OCI-LY7 (cell line): Measurements from ENCODE around the gene ADARB2. TPM values are rescaled to one million over a fixed set of nuclear protein-coding genes. Genes with fewer than 3 reads are reported as not detected.
A peak's percentile ranks its signal among the peaks of the same experiment; 100 is the strongest.

Experiments used
- BruUV-seq: library from RNA; stranded (reverse); fragments of 400-500 nt; replicated peaks from 2 replicates; lab custom pipeline; 2021; lab: Mats Ljungman, UMichigan
- CTCF ChIA-PET: fragments of 300-600 bp; sonication (Branson Sonifier 250); formaldehyde crosslinking; loops from one replicate; lab custom pipeline; 2022; ENCODE audit warnings: antibody characterized with exemption; ENCODE audit not compliant: unreplicated experiment; lab: Charles Lee
- POLR2A ChIA-PET: fragments of 300-600 bp; sonication (Branson Sonifier 250); formaldehyde crosslinking; loops from one replicate; lab custom pipeline; 2022; ENCODE audit warnings: antibody characterized with exemption; lab: Charles Lee
- DNase-seq: peaks from one replicate; pipeline ENCODE4 v3.0.0-alpha.2; 2015; ENCODE audit warnings: low spot score
- H2AFZ ChIP-seq: fragments of 200-600 bp; sonication (generic), shearing (Covaris generic); 2 replicates; pipeline ENCODE4 v1.6.1; 2014; ENCODE audit warnings: mild to moderate bottlenecking, antibody characterized with exemption, low read length, moderate library complexity
- H3K27ac ChIP-seq: fragments of 200-600 bp; sonication (generic); 2 replicates; pipeline ENCODE4 v1.5.1; 2014; ENCODE audit warnings: mixed run types, low read depth, mild to moderate bottlenecking, moderate library complexity, low read length, inconsistent platforms; ENCODE audit not compliant: poor library complexity, severe bottlenecking
- H3K36me3 ChIP-seq: fragments of 200-600 bp; sonication (generic); 2 replicates; pipeline ENCODE4 v1.6.1; 2014; ENCODE audit warnings: mild to moderate bottlenecking, antibody characterized with exemption, low read length, moderate library complexity, mixed read lengths; ENCODE audit not compliant: insufficient read depth
- H3K4me1 ChIP-seq: fragments of 200-600 bp; sonication (generic); 2 replicates; pipeline ENCODE4 v1.5.1; 2014; ENCODE audit warnings: mild to moderate bottlenecking, low read length; ENCODE audit not compliant: insufficient read depth, poor library complexity, severe bottlenecking
- H3K4me2 ChIP-seq: fragments of 200-600 bp; sonication (generic); 2 replicates; pipeline ENCODE4 v1.6.1; 2014; ENCODE audit warnings: mild to moderate bottlenecking, low read length
- H3K4me3 ChIP-seq: fragments of 200-600 bp; sonication (generic); 2 replicates; pipeline ENCODE4 v1.5.1; 2014; ENCODE audit warnings: mild to moderate bottlenecking, low read depth, low read length; ENCODE audit not compliant: poor library complexity, severe bottlenecking
- H3K79me2 ChIP-seq: fragments of 200-600 bp; sonication (generic); 2 replicates; pipeline ENCODE4 v1.6.1; 2016; ENCODE audit warnings: low read depth, mild to moderate bottlenecking, low read length, moderate library complexity, mixed read lengths; ENCODE audit not compliant: insufficient read depth
- H3K9me2 ChIP-seq: fragments of 200-600 bp; sonication (generic); 2 replicates; pipeline ENCODE4 v1.6.1; 2016; ENCODE audit warnings: mild to moderate bottlenecking, low read length, mixed read lengths; ENCODE audit not compliant: insufficient read depth
- H3K9me3 ChIP-seq: fragments of 200-600 bp; sonication (generic); 2 replicates; pipeline ENCODE4 v1.6.1; 2014; ENCODE audit warnings: mild to moderate bottlenecking, mixed run types, low read length, mixed read lengths
- H4K20me1 ChIP-seq: fragments of 200-600 bp; sonication (generic); 2 replicates; pipeline ENCODE4 v1.6.1; 2014; ENCODE audit warnings: mild to moderate bottlenecking, antibody characterized with exemption, low read length, moderate library complexity, mixed read lengths; ENCODE audit not compliant: insufficient read depth
- EZH2phosphoT487 ChIP-seq: fragments of 200-600 bp; sonication (generic); IDR thresholded peaks from 2 replicates; pipeline ENCODE4 v1.6.1; 2018; ENCODE audit warnings: low read depth, borderline replicate concordance, mild to moderate bottlenecking, mixed run types, antibody characterized with exemption, low read length, moderate library complexity, mixed read lengths
- intact Hi-C: fragments of 100-400 bp; cut with micrococcal nuclease; formaldehyde crosslinking; loops from one replicate; pipeline ENCODE4 v1.10.0; 2022; ENCODE audit not compliant: unreplicated experiment
- total RNA-seq, 2 experiments: library from RNA; depleted of rRNA in 1 of 2; stranded (reverse); fragments of >200 nt in 1 of 2; shearing (Covaris generic) in 1 of 2; gene quantifications; 2 replicates each; pipeline ENCODE4 v1.2.3, GENCODE V29; 2014 to 2022
- TF ChIP-seq, protein P1 (sequence below): fragments of 200-600 bp; sonication (generic); conservative IDR thresholded peaks from 2 replicates; pipeline ENCODE4 v1.5.1; 2014; ENCODE audit warnings: mild to moderate bottlenecking, antibody characterized with exemption, low read length, moderate library complexity, mixed read lengths

ADARB2 gene
- total RNA-seq, 2 experiments from 2014 or later, result 0.03 TPM; not detected in 1

- ChIA-PET POLR2A (no interaction called here), CTCF (no interaction called here)
- intact Hi-C loops, result no loop called here
- Histone ChIP-seq H3K4me1 (no peaks in the 10 kb centered on the region), H3K4me2 (no peak overlapping the region), H2AFZ (no peak overlapping the region), H3K36me3 (no peaks in the 10 kb centered on the region), H3K79me2 (no peaks in the 10 kb centered on the region), H3K9me2 (no peaks in the 10 kb centered on the region), H3K9me3 (no peaks in the 10 kb centered on the region), H4K20me1 (no peaks in the 10 kb centered on the region), H3K27ac (no peak overlapping the region), H3K4me3 (no peak overlapping the region)
- no peak for DNase-seq
- no TSS peak for BruUV-seq
- TF ChIP-seq EZH2phosphoT487, result no peak
- TF ChIP-seq, protein P1, sequence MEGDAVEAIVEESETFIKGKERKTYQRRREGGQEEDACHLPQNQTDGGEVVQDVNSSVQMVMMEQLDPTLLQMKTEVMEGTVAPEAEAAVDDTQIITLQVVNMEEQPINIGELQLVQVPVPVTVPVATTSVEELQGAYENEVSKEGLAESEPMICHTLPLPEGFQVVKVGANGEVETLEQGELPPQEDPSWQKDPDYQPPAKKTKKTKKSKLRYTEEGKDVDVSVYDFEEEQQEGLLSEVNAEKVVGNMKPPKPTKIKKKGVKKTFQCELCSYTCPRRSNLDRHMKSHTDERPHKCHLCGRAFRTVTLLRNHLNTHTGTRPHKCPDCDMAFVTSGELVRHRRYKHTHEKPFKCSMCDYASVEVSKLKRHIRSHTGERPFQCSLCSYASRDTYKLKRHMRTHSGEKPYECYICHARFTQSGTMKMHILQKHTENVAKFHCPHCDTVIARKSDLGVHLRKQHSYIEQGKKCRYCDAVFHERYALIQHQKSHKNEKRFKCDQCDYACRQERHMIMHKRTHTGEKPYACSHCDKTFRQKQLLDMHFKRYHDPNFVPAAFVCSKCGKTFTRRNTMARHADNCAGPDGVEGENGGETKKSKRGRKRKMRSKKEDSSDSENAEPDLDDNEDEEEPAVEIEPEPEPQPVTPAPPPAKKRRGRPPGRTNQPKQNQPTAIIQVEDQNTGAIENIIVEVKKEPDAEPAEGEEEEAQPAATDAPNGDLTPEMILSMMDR, result no peak
Measured at GRCh38 chr10:1300218-1300617, 437.1 kb downstream of the ADARB2 start.

DNA sequence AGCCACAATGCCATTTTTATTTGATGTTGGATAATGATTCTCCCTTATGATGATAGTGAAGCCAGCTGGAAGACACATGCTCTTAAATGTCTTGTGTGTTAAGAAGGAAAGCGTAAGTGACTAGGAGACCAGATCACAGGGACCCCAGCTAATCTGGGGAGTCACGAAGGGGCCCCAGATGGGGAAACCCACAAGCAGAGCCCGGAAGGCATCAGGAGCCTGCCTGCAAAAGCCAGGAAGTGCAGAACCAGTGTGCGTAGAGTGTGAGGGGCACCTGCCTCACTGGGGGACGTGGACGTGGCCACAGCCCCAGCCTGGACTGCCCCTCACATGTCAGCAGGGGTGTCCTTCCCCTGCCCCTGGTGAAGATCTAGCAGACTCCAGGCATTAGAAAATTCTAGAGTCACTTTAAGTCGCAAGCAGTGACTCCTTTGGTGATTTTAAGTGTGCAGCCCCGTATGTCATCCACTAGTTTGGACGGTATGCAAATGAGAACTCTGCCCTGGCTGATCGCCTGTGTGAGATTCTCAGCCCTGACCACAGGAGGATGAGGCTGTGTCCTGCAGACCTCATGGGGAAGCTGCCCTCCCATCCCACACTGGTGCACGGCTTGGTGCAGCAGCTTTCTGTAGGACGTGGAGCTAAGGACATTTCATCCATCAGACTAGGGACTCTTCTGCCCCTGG, 438.1 kb downstream of the ADARB2 start:
- Histone ChIP-seq H3K4me3 (no peak overlapping the region), H3K9me2 (no peaks in the 10 kb centered on the region), H3K4me2 (no peak overlapping the region), H3K9me3 (no peaks in the 10 kb centered on the region), H3K36me3 (no peaks in the 10 kb centered on the region), H2AFZ (no peak overlapping the region), H3K79me2 (no peaks in the 10 kb centered on the region), H4K20me1 (no peaks in the 10 kb centered on the region), H3K4me1 (no peaks in the 10 kb centered on the region), H3K27ac (no peak overlapping the region)
- ChIA-PET CTCF (no interaction called here), POLR2A (interaction anchor here (0.7 kb wide), 1 partner anchor 94 kb away, joined by 5 read pairs; no protein-coding TSS in a partner anchor)
- intact Hi-C loops, result no loop called here
- no peak for TF ChIP-seq EZH2phosphoT487
- TF ChIP-seq, protein P1, result no peak
- DNase-seq, result no peak
- no TSS peak for BruUV-seq

DNA sequence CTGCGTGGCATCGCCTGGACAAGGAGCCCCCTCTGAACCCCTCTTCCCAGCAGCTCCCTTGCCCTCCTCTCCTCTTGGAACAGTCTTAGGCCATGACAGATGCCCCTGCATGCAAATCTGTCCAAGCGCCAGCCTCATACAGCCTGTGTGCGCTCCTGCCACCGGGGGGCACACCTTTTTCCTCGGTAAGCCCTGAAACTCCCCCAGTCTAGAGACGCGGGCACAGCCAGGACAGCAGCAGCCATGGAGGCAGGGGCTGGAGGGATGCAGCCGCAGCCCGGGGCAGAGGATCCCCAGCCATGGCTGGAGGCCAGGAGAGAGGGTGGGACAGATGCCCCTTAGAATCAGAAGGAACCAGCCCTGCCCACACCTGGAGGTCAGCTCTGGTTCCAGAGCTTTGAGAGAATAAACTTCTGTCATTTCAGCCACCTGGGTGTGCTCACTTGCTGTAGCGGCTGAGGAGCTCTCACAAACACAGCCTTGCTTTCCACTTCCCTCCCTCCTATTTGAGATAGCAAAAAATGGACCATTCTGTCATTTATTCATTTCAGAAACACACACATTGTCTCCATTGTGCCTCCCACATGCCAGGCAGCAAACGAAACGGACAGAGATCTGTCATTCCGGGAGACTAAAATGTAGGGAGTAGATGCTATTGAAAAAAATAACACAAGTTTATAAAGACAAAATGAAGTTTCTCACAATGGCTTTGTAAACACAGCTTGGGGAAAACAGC, 439.6 kb downstream of the ADARB2 start:
- H3K79me2 ChIP-seq, result no peaks in the 10 kb centered on the region
- CTCF ChIA-PET, result no interaction called here
- intact Hi-C loops, result no loop called here
- POLR2A ChIA-PET, result no interaction called here
- no peak overlapping the region for H3K4me2 ChIP-seq
- H2AFZ ChIP-seq, result no peak overlapping the region
- H3K9me3 ChIP-seq, result no peaks in the 10 kb centered on the region
- no peaks in the 10 kb centered on the region for H3K4me1 ChIP-seq
- no peak overlapping the region for H3K4me3 ChIP-seq
- no peaks in the 10 kb centered on the region for H3K36me3 ChIP-seq
- H4K20me1 ChIP-seq, result no peaks in the 10 kb centered on the region
- no TSS peak for BruUV-seq
- peak; percentile 4 for DNase-seq
- H3K27ac ChIP-seq, result no peak overlapping the region
- TF ChIP-seq, protein P1, result peak; percentile 38; the same call in 1 of the 2 replicates
- no peak for TF ChIP-seq EZH2phosphoT487
- H3K9me2 ChIP-seq, result no peaks in the 10 kb centered on the region
